Epithelial cell of prostate (primary cell): ENCODE results near the gene PHB1.
"Not testable (repeated sequence)": the region's sequence is repeated elsewhere in the genome, so short reads cannot be mapped to it uniquely, and the experiment has no call there.

Experiments used
- DNase-seq: peaks from one replicate; pipeline ENCODE4 v3.0.0-alpha.2; 2011; ENCODE audit warnings: low read depth, low spot score
- H3K27ac ChIP-seq: fragments of 450-650 bp; 2 replicates; pipeline ENCODE4 v1.5.1; 2017; ENCODE audit warnings: mild to moderate bottlenecking

Gene PHB1

DNA sequence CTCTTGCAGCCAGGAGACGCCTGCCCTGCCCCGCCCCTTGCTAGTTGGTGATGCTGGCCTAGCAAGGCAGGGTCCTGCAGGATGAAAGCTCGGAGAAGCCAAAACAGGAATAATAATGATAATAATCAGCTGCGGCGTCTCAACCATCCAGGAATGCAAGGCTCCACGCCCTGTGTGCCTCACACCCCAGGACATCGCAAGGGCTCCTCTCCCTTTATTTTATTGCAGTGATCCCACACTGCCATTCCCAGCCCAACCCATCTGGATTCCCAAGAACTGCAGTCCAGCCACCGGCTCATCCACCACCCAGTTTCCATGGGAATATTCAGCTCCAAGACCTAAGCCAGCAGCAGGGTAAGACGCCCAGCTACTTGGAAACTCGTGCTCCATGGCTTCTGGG is 31.6 kb downstream of the PHB1 start:
- DNase-seq = no peak
- H3K27ac ChIP-seq = no peak overlapping the region

DNA sequence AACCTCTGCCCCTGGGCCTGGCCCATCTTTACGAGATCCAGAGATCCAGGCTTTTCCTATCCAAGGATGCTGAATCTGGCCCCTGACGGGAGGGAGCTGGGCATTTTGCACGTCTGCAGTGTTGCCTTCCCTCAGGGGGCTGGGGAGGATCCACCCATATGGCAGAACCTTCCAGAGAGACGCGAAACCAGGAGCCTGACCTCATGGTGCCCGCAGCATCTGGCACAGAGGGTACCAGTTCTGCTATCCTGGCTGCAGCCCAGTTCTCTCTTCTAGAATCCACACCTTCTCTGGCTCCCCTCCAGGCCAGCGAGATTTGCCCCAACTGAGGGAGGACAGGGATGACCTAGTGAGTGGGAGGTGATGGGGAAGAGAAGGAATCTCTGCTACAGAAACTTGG is 32.1 kb downstream of the PHB1 start:
- no peak for DNase-seq
- no peak overlapping the region for H3K27ac ChIP-seq

DNA sequence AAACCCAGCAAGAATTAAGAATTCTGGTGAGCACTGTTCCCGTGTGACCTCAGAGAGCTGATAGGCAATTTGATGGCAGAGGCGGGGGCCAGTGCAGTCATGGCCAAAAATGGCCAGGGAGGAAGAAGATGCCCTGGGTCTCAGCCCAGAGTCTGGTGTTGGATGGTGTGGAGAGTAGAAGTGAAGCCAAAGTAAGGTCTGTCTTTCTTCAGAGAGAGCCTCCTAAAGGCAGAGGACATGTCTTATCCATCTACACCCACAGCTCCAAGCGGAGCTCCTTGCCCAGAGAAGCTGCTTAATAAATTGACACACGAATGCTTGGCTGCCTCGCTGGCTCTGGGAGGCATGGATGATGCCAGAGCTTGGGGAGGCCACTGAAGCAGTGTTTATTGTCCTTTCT is 32.9 kb downstream of the PHB1 start:
- no peak for DNase-seq
- no peak overlapping the region for H3K27ac ChIP-seq

DNA sequence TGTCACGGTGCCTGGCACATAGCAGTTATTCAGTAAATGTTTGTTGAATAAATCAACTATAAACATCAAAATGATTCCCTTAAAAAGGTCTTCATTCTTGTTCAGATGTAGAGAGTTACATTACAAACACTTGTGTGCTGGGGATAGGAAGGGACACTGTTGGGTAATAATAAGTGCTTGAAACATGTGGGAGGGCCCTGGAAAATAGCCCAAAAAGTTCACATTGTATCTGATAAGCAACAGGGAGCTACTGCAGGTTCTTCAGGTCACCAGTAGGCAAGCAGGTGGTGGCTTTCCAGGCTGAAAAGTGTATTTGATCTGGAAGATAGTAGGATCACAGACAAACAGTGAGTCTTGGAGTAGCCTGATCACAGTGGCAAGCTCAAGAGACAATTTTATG is 33.6 kb downstream of the PHB1 start:
- no peak overlapping the region for H3K27ac ChIP-seq
- no peak for DNase-seq

DNA sequence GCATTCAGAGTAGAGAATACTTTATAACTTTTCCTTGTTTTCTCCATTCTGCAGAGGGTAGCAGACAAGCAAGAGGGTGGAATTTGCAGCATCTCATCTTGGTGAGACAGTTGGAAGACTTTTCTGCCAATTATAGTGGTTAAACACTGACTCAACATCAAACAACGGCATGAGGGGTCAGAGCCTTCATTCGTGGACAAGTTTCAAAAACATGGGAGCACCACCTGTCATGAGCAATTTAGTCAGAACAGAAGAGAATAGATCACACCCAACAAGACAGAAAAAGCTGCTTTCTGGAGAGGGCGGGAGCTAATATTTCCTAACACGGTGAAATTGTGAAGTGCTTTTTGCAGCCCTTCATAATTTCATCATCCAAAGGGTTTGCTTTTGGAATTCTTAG is 34.8 kb downstream of the PHB1 start:
- DNase-seq = no peak
- no peak overlapping the region for H3K27ac ChIP-seq

DNA sequence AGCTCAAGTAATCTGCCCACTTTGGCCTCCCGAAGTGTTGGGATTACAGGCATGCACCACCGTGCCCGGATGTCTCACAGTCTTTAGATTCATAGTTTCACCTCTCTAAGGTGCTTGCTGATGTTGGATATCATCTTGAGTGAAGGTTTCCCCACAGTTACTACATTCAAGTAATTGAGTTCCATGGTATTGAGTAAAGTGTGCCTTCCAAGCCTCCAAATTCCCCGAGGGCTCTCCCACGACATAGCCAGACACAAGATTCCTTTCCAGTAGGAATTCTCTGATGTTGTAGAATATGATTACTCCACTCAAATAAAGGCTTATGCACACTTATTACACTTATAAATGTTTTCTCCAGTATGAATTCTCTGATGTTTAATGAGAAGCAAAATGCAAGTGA is 36.4 kb downstream of the PHB1 start:
- H3K27ac ChIP-seq = no peak overlapping the region
- no peak for DNase-seq

DNA sequence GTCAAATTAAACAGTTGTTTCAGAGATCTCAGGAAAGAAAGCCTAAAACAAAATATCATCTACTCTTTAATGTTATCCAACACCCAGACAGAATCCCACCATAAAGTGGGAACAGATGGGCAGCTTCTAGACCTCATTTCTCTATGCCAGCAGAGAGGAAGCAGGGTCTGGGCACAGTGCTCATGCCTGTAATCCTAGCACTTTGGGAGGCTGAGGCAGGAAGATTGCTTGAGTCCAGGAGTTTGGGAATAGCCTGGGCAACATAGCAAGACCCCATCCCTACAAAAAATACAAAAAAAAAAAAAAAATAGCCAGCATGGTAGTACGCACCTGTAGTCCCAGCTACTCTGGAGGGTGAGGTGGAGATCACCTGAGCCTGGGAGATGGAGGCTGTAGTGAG is 39.1 kb downstream of the PHB1 start:
- no peak for DNase-seq
- H3K27ac ChIP-seq = no peak overlapping the region

DNA sequence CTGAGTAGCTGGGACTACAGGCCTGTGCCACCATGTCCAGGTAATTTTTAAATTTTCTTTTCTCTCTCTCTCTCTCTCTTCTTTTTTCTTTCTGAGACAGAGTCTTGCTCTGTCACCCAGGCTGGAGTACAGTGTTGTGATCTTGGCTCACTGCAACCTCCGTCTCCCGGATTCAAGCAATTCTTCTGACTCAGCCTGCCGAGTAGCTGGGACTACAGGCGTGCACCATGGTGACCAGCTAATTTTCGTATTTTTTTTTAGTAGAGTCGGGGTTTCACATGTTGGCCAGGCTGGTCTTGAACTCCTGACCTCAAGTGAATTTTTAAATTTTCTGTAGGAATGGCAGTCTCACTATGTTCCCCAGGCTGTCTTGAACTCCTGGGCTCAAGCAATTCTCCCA is 41.6 kb downstream of the PHB1 start:
- H3K27ac ChIP-seq = no peak overlapping the region
- no peak for DNase-seq

DNA sequence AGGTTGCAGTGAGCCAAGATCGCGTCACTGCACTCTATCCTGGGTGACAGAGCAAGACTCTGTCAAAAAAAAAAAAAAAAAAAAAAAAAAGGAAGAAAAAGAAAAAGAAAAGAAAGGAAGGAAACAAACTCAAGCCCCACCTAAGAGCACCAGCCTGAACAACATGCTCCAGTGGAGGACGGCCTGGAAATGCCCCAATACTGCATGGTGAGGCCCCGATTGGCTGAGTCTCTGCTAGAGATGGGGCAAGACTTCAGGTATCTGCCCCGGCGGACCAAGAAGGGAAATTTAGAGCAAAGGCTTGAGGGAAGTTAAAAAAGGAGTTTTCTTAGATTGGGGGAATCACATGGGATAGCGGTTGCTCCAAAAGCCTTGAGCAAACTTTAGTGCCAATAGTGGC is 42.3 kb downstream of the PHB1 start:
- no peak overlapping the region for H3K27ac ChIP-seq
- DNase-seq = no peak

DNA sequence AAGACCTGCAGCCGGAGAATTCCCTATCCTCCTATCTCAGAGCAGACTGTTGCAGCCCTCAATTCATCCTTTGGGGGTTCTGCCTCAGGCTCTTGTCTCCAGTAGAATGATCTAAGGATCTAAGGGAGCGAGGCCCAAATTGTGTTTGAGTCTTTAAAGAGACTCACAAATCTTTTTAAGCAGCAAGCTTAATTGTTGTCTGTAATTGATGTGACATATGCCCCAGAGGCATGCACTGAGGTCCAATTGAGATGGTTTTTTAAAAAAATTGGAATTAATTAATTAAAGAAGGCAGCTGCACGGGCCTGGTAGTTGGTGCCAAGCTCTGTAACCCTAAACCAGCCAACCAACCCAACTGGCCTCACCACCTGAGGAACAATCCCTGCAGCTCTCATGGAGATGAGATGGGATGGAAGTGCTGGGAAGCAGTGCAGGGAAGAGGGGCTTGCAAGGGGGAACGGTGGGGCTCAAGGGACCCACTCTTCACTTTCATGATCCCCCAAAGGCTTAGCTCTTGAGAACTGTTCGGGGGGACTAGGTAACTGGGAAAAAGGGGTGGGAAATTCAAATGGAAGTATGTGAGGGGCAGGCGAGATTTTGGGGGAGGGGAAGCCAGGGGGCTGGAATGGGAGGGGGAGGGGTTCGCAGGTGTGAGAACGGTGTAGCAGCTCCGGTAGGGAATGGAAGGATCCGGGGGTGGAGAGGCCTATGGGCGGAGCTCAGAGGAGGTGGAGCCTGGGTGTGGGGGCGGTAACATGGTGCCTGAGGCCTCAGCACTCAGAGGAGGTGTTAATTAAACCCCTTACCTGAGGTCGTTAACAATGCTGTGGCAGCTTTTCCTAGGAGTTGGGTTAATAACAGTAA is 43.5 kb downstream of the PHB1 start:
- H3K27ac ChIP-seq = no peak overlapping the region
- DNase-seq = no peak

DNA sequence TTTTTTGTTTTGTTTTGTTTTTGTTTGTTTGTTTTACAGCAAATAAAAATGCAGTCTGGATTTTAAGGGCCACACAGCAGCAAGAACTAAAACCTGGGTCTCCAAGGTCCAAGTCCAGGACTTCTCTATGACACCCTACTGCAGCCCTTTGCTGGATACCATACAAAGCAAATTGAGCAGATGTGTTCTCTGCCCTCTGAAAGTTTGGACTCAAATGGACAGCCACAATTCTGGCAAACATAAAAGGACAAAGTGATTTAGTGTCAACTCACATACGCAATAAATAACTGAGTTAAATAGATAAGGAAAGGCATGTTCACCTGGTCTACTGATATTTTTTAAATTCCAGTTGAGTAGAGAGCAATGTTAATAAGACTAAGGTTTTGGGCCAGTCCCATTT is 44.9 kb downstream of the PHB1 start:
- no peak for DNase-seq
- H3K27ac ChIP-seq = no peak overlapping the region

DNA sequence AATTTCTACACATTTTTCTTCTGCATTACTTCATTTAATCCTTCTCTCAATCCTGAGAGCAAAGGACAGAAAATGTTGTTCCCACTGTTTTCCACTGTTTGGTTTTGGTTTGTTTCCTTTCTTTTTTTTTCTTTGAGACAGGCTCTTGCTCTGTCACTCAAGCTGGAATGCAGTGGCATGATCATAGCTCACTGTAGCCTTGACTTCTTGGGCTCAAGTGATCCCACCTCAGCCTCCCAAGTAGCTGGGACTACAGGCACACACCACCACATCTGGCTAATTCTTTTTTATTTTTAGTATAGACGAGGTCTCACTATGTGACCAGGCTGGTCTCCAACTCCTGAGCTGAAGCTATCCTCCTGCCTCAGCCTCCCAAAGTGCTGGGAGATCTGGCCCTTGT is 45.6 kb downstream of the PHB1 start:
- no peak for DNase-seq
- H3K27ac ChIP-seq = no peak overlapping the region

DNA sequence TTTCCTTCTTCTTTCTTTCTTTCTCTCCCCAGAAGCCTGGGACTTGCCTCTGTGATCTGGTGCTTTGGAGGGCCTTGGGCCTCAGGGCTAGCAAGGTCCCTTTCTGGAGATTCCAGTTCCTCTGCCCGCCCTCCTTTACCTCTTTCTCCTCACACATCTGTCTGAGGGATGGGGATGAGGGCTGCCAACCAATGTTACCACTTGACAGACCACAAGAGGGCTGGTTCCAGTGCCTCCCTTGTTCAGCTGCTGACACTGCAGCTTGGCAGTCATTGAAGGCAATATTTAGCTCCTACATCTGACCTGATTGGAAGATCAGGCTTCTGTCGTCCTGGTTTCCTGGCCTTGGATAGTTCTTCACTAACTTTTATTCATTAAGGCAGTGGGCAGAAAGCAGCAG is 49.0 kb downstream of the PHB1 start:
- no peak for DNase-seq
- no peak overlapping the region for H3K27ac ChIP-seq

DNA sequence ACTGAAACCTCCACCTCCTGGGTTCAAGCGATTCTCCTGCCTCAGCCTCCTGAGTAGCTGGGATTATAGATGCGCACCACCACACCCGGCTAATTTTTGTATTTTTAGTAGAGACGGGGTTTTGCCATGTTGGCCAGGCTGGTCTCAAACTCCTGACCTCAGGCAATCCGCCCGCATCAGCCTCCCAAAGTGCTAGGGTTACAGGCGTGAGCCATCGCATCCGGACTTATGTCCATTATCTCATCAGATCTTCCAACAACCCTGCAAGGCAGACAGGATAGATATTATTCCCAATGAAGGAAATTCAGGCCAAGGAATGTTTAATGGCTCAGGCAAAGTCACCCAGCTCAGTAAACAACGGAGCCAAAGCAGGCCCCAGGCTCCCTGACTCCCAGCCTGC is 49.6 kb downstream of the PHB1 start:
- not testable (repeated sequence) for H3K27ac ChIP-seq, DNase-seq

DNA sequence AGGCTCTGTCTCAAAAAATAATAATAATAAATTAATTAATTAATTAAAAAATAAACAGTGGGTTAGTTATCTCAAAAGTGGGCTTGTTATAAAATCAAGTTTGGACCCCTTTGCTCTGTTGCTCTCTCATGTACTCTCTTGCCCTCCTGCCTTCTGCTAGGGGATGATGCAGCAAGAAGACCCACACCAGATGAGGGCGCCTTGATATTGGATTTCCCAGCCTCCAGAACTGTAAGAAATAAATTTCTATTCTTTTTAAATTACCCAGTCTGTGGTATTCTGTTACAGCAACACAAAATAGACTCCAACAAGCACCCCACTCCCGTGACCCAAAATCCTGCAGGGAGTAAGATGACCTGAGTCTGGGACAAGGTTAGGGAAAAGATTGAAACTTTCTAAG is 50.6 kb downstream of the PHB1 start:
- DNase-seq = no peak
- no peak overlapping the region for H3K27ac ChIP-seq

DNA sequence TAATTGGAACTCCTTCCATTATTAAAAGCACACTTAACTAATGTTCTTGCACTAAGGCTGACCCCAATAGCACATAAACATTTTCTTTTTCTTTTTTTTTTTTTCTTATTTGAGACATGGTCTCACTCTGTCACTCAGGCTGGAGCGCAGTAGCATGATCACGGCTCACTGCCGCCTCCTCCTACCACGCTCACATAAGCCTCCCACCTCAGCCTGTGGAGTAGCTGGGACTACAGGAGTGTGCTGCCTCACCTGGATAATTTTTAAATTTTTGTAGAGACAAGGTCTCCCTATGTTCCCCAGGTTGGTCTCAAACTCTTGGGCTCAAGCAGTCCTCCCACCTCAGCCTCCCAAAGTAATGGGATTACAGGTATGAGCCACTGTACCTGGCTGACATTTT is 51.4 kb downstream of the PHB1 start:
- no peak for DNase-seq
- peak overlapping the region; percentile 85 for H3K27ac ChIP-seq

DNA sequence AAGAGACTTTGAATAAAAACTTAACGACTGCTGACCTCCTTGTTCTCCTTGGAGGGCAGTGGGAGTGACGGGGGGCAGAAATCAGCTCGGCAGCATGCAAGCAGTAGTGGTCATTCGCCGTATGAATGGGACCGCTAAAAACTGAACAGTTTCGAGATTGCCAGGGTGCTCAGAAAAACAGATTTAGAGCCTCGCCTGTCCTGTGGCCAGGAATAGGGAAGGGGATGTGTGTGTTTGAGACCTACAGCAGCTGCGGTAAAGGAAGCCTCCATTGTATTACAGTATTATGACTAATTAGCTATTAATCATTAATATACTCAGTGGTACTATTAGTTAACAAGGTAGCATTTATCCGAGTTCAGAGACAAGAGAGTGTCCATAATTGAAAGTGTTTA is 52.0 kb downstream of the PHB1 start:
- H3K27ac ChIP-seq = peak overlapping the region; percentile 85
- no peak for DNase-seq

DNA sequence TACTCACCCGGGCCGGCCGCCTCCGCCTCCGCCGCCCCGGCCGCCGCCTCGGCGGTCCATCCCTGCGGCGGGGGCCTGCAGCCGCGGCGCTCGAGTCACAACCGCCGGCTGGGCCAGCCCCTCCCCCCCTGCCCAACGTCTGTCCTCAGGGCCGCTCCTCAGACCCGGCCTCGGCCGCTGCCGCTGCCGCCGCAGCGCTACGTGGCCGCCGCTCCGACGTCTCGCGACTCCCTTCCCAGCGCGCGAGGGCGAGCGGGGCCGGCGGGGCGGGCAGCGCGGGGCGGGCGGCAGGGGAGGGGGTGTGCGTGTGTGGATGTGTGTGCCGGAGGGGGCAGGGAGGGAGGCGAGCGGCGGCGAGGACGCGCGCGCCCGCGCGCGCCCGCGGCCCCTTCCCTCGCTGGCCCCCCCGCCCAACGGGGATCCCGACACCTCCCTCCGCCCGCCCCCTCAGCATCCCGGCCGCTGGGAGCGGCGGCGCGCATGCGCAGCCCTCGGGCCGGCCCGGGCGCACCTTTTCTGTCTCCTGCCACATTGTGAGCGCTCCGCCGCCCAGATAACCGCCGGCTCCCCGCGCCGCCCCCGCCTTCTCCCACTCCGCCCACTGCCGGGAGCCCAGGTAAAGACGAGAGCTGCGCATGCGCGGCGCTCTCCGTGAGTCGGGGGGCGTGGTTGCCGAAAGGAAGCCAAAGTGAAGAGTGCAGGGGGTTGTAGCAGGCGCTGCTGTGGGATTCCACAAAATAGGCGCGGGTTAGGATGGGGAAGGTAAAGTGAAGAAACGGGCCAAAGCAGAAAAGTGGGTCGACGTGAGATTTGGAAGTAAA is 52.6 kb downstream of the PHB1 start, which contains the start of gene ZNF652:
TSS of gene ZNF652 (minus strand) at position 349 of the 821 bp plus-strand sequence. CDS start 44,525 bp downstream, outside the sequence.
- H3K27ac ChIP-seq = peak within 1 kb of the TSS; percentile 85
- DNase-seq = peak; percentile 64

DNA sequence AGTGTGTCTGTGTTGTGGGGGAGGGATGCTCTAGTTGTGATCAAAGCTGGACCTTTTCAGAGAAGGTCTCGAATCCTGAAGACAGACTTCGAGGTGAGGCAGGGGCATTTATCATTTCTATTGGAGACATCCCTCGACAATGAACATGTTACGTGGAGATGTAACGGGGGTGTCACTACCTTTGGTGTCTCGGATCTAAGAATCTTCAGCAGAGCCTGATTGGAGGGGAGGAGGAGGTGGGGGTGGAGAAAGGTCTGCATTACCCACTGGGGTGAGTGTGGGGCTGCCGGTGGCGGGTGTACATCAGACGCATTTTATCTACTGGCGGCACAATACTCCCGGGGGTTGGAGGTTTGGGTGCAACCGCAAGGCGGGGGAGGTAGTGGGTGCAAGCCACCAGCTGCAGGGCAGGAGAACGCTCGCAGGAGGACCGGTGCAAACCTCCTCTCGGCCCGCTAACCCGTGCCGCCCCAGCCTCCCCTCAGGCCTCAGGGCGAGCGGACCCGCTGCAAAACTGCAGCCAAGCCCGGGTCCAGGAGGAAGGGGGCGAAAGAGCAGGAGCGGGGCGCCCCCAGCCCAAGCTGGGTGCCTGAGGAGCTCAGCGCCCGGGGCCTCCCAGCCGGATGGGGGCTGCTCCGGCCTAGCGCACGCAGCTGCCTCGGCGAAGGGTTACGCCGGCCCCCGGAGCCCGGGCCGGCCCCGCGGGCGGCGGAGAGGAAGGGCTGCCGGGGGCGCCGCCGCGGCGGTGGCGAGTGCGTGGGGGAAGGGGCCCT is 53.4 kb downstream of the PHB1 start:
- DNase-seq = no peak

DNA sequence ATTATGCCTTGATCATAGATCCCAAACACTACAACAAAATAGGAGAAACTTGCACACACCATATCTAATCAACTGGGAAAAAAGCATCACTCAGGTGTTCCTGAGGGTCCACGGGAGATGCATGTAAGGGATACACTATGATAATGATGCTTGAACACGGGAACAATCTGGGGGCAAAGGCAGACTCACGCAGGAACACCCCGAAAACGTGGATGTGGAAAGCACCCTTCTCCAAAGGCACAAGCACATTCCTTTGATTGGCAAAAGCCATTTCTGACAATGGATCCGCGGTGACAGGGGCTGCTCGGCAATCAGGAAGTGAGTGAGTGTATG is 53.9 kb downstream of the PHB1 start:
- no peak for DNase-seq
- H3K27ac ChIP-seq = peak overlapping the region; percentile 85

More for the DNA sequence above, 53.4 kb downstream of the PHB1 start:
- H3K27ac ChIP-seq = peak overlapping the region; percentile 85
